HG03575 (cell line): Measurements from ENCODE around the gene HDAC4.

Experiments used
- ATAC-seq: cut with Tn5 transposase; IDR thresholded peaks from one replicate; pipeline ENCODE4 v1.9.1; 2021; ENCODE audit not compliant: unreplicated experiment, insufficient number of reproducible peaks, low FRiP score; ENCODE audit errors: extremely low read depth

HDAC4 gene

GRCh38 chr2:239109041-239109927, 291.5 kb downstream of the HDAC4 start:
- no peak for ATAC-seq

GRCh38 chr2:239108459-239108858, 292.4 kb downstream of the HDAC4 start:
- ATAC-seq = no peak

- no peak for ATAC-seq
Measured at GRCh38 chr2:239107936-239108335, 292.9 kb downstream of the HDAC4 start.

- no peak for ATAC-seq
Measured at GRCh38 chr2:239106966-239107365, 293.9 kb downstream of the HDAC4 start.

DNA sequence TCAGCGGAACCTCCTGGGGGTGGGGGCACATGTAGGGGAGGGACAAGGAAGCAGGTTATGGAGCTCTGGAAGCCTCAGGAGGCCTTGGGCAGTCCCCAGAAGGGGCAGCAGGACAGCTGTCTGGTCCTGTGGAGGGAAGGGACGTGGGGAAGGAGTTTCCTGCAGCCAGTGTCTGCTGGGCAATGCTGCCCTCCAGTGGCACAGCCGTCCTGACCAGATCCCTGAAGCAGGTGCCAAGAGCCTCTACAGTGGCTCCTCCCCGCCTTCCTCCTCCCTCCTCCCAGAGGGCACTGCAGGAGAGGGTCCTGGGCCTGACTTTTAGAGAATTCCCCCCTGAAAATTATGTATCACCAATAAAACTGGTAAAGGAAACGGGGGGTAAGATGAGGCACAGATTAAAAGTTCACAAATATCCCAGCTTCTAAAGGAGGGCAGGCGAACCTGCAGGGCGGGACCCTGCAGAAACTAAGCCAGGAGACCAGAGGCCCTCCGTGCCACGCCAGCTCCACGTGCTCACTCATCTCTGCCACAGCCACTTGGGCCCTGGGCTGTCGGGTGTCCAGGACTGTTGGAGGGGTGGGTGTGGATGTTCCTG, 294.4 kb downstream of the HDAC4 start:
- no peak for ATAC-seq

DNA sequence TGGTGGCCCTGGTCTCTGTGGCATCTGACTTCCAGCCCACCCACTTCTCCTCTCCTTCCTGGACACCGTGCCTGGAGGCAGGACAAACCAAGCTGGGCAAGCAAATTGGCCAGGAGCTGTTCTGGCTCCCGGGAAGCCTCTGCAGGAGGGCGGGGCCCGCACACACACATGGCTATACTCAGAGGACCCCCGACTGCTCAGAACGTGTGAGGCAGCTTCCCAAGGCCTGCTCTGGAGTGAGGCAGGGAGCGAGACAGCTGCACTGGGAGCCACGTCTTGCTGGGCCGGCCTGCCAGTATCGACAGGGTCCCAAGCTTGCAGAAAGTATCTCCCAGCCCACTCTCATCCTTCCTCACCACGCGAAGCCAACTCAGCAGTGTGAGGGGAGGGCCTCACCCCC, 295.6 kb downstream of the HDAC4 start:
- ATAC-seq = no peak

DNA sequence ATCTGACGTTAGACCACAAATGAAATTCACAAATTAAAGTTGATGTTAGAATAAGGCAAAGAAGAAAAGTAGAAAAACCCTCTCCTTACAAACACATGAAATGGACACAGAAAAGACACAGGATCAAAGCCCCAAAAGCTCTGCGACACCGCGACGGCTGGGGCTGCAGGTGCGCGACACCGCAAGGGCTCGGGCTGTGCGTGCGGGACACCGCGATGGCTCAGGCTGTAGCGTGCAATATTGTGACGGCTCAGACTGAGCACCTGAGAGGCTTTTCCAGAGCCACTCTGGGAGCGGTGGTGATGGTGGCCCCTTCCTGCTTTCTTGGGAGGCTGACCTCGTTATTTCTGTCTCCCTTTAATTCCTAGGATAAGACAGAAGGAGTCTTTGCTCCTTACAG, 296.0 kb downstream of the HDAC4 start:
- no peak for ATAC-seq

DNA sequence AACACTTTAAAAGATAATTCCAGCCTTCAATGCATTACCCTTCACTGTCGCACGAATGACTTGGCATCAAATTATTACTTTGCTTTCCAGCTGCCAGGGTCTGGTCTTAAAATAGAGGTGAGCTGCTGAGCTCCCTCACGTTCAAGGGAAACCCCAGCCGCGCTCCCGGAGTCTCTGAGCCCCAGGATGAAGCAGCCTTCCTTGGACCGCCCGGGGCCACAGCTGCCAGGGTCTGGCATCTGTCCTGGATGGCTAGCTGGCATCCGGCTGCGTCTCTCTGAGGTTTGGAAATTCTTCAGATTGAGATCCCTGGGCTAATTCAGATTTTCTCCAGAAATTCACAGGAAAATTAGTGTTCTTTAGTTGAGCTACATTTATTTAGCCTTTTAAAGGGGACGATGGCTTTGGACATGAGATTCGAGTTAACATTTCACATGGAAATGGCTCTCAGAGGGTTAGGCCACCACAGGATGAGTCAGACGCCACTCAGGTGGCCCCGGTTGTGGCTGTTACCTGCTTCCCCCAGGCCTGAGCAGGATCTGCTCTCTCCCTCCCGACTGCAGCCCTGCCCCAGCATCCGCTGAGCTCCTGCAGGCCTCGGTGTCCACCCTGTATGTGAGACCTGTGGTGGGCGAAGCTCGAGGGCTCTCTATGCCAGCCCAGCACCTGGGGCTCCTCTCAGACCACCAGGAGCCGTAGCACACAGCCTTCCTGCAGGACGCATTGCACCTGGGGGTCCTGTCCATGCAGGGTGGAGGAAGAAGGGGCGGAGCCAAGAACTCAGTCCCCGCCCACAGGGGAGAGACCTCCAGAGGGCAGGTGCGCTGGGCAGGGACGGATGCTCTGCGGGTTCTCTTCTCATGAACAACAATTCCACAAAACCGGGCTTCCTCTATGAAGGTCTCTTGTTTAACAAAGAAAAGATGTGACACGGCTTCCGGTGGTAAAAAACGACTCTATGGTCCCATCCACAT, 297.4 kb downstream of the HDAC4 start:
- no peak for ATAC-seq

DNA sequence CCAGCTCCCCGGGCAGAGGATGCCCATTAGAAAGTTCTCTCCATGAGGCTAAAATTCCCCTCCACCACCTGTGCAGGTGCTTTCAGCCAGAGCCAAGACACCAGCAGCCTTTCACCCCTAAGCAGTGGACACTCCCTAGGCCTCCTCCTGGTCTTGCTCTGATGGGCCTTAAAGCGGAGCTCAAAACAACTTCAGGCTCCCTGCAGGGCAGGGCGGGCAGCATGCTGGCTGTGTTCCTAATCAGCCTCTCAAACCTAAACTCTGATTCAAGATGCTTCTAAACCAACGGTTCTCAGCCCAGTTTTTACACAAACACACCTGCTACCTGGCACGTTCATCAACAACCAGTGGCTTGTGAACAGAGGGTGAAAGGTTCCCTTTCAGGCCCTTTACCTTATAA, 298.6 kb downstream of the HDAC4 start:
- ATAC-seq = no peak

- no peak for ATAC-seq
Measured at GRCh38 chr2:239101807-239102206, 299.0 kb downstream of the HDAC4 start.

DNA sequence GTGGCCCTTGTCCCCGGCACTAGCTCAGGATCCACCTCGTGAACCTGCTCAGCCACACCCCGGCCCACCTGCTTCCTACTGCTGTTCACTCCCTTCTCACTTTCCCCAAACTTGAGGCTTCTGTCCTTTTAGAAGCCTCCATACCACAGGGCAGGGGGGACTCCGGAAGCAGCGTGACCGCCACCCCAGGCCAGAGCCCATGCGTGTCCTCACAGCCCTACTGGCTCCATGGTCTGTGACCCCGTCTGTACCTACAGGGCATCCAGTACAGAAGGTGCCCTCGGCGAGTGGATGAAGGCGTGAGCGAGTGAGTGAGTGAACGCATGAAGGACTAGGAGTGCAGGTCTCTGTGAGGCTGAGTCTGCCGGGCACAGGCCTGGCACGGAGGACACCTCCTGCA, 299.7 kb downstream of the HDAC4 start:
- no peak for ATAC-seq

DNA sequence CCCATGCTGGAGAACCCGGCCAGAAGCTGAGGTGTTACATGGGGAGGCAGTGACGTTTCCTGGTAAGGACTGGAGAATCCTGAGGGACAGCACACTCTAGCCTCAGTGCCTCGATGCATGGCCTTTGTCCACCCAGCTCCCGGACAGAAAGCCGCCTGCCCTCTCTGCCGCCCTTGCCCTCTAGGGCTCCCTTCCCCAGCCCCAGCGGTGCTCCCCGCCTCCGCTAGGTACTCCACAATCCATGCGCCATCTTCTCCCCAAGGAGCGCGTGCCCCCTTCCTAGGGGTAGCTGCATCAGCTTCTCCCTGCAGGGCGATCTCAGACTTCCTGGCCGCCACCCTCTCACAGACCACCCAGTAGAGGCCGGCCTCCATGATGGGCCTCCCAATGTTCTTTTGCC, 301.3 kb downstream of the HDAC4 start:
- no peak for ATAC-seq

- no peak for ATAC-seq
Measured at GRCh38 chr2:239098288-239098970, 302.4 kb downstream of the HDAC4 start.

DNA sequence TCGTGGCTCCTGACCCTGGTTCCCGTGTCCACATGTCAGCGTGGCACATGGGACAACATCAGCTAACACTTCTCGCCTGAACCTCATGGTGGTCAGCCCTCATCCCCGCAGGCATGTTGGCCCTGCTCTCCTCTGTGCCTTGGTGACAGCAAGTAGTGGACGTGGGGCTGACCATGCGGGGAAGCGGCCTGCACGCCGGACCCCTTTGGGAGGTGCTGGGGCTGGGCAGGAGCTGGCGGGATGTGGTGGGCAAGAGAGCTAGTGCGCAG, 303.5 kb downstream of the HDAC4 start:
- no peak for ATAC-seq

DNA sequence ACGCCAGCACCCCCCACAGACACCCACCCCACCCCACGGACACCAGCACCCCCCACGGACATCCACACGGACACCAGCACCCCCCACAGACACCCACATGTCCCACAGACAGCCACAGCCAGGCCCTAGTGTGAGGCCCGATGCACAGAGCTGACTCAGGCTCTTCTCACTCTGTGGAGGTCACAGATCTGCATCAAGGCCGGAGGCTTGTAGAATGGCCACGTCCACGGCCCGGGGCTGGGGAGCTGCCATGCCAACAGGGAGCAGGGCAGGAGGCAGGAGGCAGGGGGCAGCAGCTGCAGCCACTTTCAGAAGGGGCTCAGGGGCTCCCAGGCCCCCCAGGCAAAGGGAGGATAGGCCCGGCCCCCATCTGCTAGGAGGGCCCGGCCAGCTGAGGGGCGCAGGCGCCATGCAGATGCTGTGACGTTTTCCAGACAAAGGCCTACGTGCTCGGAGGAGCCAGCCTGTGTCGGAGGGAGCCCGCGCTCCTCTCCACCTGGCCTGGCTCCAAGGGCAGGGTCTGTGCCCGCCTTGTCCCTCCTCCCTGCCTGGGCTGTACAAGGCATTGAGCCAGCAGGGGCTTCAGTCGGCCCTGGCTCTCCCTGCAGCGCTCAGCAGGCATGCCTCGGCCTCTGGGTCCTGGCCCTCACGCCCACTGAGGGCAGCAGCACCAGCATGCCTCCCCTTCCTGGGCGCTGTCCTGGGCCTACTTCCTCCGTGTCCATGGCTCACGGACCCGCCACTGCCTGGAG, 304.0 kb downstream of the HDAC4 start:
- ATAC-seq = no peak

DNA sequence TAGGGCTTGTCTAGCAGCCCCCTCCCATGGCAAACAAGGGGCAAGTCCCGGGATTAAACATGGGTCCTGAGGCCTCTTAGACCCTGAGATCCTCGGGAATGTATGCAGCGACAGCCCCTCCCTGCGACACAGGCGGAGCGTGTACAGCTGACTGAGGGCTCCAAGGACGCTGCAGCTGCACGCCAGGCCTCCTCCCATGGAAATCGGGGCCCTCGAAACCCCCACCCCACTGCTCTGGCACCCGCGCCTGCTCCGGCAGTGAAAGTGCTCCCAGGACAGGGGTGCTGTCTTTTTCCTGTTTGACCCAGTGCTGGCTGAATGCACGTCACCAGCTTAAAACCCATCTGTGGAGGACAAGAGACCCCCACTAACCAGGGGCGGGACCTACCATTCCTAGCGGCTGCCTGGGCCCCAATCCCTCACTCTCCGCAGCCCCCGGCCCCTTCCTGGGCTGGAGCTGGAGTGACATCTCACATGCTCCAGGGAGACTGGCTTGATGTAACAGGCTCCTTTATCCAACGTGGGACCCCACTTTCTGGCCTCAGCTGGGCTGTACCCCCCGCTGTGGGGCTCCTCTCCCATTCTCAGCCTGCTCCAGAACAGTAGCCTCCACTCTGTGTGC, 305.2 kb downstream of the HDAC4 start:
- no peak for ATAC-seq

GRCh38 chr2:239094867-239095266, 306.0 kb downstream of the HDAC4 start:
- no peak for ATAC-seq

DNA sequence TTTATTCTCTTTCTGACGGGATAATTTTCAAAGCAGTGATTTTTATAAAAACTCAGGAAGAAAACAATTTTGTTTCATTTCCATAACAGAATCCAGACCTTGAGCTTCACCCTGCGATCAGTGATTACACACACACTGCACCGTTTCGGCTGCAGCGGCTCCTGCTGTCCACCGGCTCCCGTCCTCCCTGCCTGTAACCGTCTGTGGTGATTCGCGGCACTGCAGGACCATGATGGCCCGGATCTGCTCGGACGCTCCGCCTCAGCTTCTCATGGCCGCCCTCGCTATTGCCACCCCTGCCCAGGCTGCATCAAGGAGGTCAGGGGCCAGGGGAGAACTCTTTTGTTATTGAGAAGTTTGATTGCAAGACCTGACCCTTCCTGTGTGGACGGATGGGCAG, 306.9 kb downstream of the HDAC4 start:
- no peak for ATAC-seq
